A549 (cell line): ENCODE results near the gene LRRC70. TPM values are rescaled to one million over a fixed set of nuclear protein-coding genes. Genes with fewer than 3 reads are reported as not detected.
"Not testable (repeated sequence)": the region's sequence is repeated elsewhere in the genome, so short reads cannot be mapped to it uniquely, and the experiment has no call there.

ENCODE experiments used
- ATAC-seq, 2 experiments: fragments of 200-7000 bp in 1 of 2; fragments of >200 bp in 1 of 2; cut with Nextera tagmentation in 1 of 2; cut with Tn5 transposase in 1 of 2; 3 replicates each; pipeline versions ENCODE4 v1.8.0 to v1.9.1; 2018 to 2020; ENCODE audit warnings: mild to moderate bottlenecking in 1 of 2, moderate library complexity in 1 of 2
- CTCF ChIA-PET: fragments of 300-600 bp; sonication (Branson Sonifier 250); formaldehyde crosslinking; extraction: SDS; loops from one replicate; lab custom pipeline; 2021; ENCODE audit warnings: antibody characterized with exemption, inconsistent platforms; lab: Yijun Ruan, JAX
- POLR2A ChIA-PET: fragments of 350-600 bp; formaldehyde crosslinking; extraction: SDS; loops from one replicate; lab custom pipeline; 2021; ENCODE audit warnings: antibody characterized with exemption, inconsistent platforms; lab: Yijun Ruan, JAX
- DNase-seq, 2 experiments: peaks; one replicate each; pipeline versions ENCODE4 v3.0.0 to v3.0.0-alpha.2; 2011 to 2016; ENCODE audit warnings: low read depth in 1 of 2, low spot score in 1 of 2
- FAIRE-seq: peaks from 2 replicates; lab custom pipeline; 2011; peaks lifted over from hg19 to GRCh38; lab: Jason Lieb, UNC
- H3K27ac ChIP-seq, 2 experiments: fragments of >200 bp; sonication (Bioruptor Twin); formaldehyde crosslinking; 3 replicates each; pipeline ENCODE4 v1.5.1; 2016 to 2017
- H3K4me1 ChIP-seq: fragments of >200 bp; sonication (Bioruptor Twin); formaldehyde crosslinking; 3 replicates; pipeline ENCODE4 v1.6.1; 2016
- H3K4me2 ChIP-seq: fragments of >200 bp; sonication (Bioruptor Twin); formaldehyde crosslinking; 3 replicates; pipeline ENCODE4 v1.6.1; 2016
- H3K4me3 ChIP-seq: fragments of >200 bp; sonication (Bioruptor Twin); formaldehyde crosslinking; 3 replicates; pipeline ENCODE4 v1.5.1; 2016
- H3K9me3 ChIP-seq: fragments of >200 bp; sonication (Bioruptor Twin); formaldehyde crosslinking; 3 replicates; pipeline ENCODE4 v1.6.1; 2016
- BHLHE40 ChIP-seq: IDR thresholded peaks from 2 replicates; pipeline ENCODE4 v1.6.1; 2012; ENCODE audit warnings: low read depth, low read length, inconsistent platforms
- CBX2 ChIP-seq: fragments of 200-600 bp; sonication (generic); IDR thresholded peaks from 2 replicates; pipeline ENCODE4 v1.6.1; 2016; ENCODE audit warnings: low read depth, mild to moderate bottlenecking, borderline replicate concordance
- CHD2 ChIP-seq: fragments of 150-350 bp; IDR thresholded peaks from 2 replicates; pipeline ENCODE4 v1.6.1; 2014; ENCODE audit warnings: low read length; ENCODE audit not compliant: partially characterized antibody
- ESRRA ChIP-seq: fragments of 150-350 bp; IDR thresholded peaks from 2 replicates; pipeline ENCODE4 v1.6.1; 2014; ENCODE audit warnings: mild to moderate bottlenecking, low read length, borderline replicate concordance
- FOSB ChIP-seq: fragments of 250-450 bp; sonication (Bioruptor Pico); IDR thresholded peaks from 2 replicates; pipeline ENCODE4 v1.5.0; 2020; ENCODE audit warnings: mild to moderate bottlenecking, moderate library complexity
- JUNB ChIP-seq: fragments of >200 bp; sonication (Bioruptor Twin); formaldehyde crosslinking; IDR thresholded peaks from 2 replicates; pipeline ENCODE4 v1.6.1; 2016
- KDM5A ChIP-seq: fragments of 200-600 bp; sonication (generic); IDR thresholded peaks from 2 replicates; pipeline ENCODE4 v1.6.1; 2016; ENCODE audit warnings: antibody characterized with exemption, mild to moderate bottlenecking
- MYC ChIP-seq: IDR thresholded peaks from 2 replicates; pipeline ENCODE4 v1.6.1; 2012; ENCODE audit warnings: mild to moderate bottlenecking, inconsistent platforms, low read length, improper control_type of control experiment, borderline replicate concordance
- NR3C1 ChIP-seq: fragments of >200 bp; sonication (Bioruptor Twin); formaldehyde crosslinking; IDR thresholded peaks from 3 replicates; pipeline ENCODE4 v1.6.1; 2017
- PHF8 ChIP-seq: fragments of 200-600 bp; sonication (generic); IDR thresholded peaks from 2 replicates; pipeline ENCODE4 v1.6.1; 2016; ENCODE audit warnings: low read depth, mild to moderate bottlenecking, antibody characterized with exemption, moderate library complexity, borderline replicate concordance
- RCOR1 ChIP-seq: fragments of 150-350 bp; IDR thresholded peaks from 2 replicates; pipeline ENCODE4 v1.6.1; 2014; ENCODE audit warnings: antibody characterized with exemption, low read length, low read depth
- RFX5 ChIP-seq: fragments of 450-650 bp; IDR thresholded peaks from 2 replicates; pipeline ENCODE4 v1.7.1; 2014; ENCODE audit warnings: antibody characterized with exemption, mild to moderate bottlenecking, moderate library complexity
- RNF2 ChIP-seq: fragments of 200-600 bp; sonication (generic); IDR thresholded peaks from 2 replicates; pipeline ENCODE4 v1.6.1; 2016; ENCODE audit warnings: low read depth, mild to moderate bottlenecking, antibody characterized with exemption, moderate library complexity, borderline replicate concordance
- ZSCAN20 ChIP-seq: fragments of 250-450 bp; sonication (Bioruptor Pico); IDR thresholded peaks from 2 replicates; pipeline ENCODE4 v1.8.0; 2022; ENCODE audit warnings: mild to moderate bottlenecking, moderate library complexity
- WGBS: methylation state at CpG from one replicate; pipeline ENCODE4 v1.1.6; 2017; ENCODE audit errors: missing lambda C conversion rate; 5-methylcytosine and 5-hydroxymethylcytosine counted together
- polyA plus RNA-seq, 4 experiments: library from polyadenylated mRNA; depleted of rRNA in 3 of 4; stranded (reverse); fragments of >200 nt; fragmentation: RNase III in 1 of 4; extraction: RNeasy Plus Mini Kit Qiagen cat#74134 plus additional on column Dnase treatment in 1 of 4; gene quantifications; 2 replicates in 3 of 4; 3 replicates in 1 of 4; pipeline ENCODE4 v1.2.3, GENCODE V29; 2011 to 2017
- TF ChIP-seq, protein P1 (sequence below): fragments of >200 bp; sonication (Bioruptor Twin); formaldehyde crosslinking; IDR thresholded peaks from 3 replicates; pipeline ENCODE4 v1.5.1; 2016
- TF ChIP-seq, protein P2 (sequence below): IDR thresholded peaks from 2 replicates; pipeline ENCODE4 v1.6.1; 2012
- TF ChIP-seq, protein P3 (sequence below): fragments of 150-350 bp; IDR thresholded peaks from 2 replicates; pipeline ENCODE4 v1.6.1; 2014; ENCODE audit warnings: low read depth, mild to moderate bottlenecking, low read length
- TF ChIP-seq, protein P4 (sequence below): fragments of >200 bp; sonication (Bioruptor Twin); formaldehyde crosslinking; IDR thresholded peaks from 3 replicates; pipeline ENCODE4 v1.6.1; 2016

The LRRC70 gene
- polyA plus RNA-seq, 2 of the 4 experiments (the other 2 are of a cell fraction): 0.32 TPM; not detected in 1

DNA sequence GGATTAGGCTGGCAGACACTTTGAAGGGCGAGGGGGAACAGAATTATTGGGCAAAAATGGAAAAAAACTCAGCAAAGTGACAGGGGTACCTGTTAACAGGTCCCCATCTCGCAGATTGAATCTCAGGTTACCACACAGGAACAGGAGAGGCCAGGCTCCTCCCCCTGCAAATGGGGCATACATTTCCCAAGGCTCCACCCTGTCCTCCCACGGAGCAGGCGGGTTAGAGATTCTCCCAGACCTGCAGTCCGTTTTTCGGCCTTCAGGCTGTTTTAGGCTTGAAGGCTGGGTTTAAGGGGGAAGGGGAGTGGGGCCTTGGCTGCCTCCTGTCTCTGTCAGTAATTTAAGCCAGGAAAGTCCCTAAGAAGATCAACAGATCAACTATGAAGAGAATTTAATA lies 42.7 kb downstream of the LRRC70 start (continued):
- TF ChIP-seq, protein P1, sequence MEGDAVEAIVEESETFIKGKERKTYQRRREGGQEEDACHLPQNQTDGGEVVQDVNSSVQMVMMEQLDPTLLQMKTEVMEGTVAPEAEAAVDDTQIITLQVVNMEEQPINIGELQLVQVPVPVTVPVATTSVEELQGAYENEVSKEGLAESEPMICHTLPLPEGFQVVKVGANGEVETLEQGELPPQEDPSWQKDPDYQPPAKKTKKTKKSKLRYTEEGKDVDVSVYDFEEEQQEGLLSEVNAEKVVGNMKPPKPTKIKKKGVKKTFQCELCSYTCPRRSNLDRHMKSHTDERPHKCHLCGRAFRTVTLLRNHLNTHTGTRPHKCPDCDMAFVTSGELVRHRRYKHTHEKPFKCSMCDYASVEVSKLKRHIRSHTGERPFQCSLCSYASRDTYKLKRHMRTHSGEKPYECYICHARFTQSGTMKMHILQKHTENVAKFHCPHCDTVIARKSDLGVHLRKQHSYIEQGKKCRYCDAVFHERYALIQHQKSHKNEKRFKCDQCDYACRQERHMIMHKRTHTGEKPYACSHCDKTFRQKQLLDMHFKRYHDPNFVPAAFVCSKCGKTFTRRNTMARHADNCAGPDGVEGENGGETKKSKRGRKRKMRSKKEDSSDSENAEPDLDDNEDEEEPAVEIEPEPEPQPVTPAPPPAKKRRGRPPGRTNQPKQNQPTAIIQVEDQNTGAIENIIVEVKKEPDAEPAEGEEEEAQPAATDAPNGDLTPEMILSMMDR: no peak
- TF ChIP-seq ESRRA (no peak), JUNB (no peak), KDM5A (no peak)
- TF ChIP-seq, protein P2, sequence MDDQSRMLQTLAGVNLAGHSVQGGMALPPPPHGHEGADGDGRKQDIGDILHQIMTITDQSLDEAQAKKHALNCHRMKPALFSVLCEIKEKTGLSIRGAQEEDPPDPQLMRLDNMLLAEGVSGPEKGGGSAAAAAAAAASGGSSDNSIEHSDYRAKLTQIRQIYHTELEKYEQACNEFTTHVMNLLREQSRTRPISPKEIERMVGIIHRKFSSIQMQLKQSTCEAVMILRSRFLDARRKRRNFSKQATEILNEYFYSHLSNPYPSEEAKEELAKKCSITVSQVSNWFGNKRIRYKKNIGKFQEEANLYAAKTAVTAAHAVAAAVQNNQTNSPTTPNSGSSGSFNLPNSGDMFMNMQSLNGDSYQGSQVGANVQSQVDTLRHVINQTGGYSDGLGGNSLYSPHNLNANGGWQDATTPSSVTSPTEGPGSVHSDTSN: no peak
- TF ChIP-seq, protein P3, sequence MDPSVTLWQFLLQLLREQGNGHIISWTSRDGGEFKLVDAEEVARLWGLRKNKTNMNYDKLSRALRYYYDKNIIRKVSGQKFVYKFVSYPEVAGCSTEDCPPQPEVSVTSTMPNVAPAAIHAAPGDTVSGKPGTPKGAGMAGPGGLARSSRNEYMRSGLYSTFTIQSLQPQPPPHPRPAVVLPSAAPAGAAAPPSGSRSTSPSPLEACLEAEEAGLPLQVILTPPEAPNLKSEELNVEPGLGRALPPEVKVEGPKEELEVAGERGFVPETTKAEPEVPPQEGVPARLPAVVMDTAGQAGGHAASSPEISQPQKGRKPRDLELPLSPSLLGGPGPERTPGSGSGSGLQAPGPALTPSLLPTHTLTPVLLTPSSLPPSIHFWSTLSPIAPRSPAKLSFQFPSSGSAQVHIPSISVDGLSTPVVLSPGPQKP: no peak

DNA sequence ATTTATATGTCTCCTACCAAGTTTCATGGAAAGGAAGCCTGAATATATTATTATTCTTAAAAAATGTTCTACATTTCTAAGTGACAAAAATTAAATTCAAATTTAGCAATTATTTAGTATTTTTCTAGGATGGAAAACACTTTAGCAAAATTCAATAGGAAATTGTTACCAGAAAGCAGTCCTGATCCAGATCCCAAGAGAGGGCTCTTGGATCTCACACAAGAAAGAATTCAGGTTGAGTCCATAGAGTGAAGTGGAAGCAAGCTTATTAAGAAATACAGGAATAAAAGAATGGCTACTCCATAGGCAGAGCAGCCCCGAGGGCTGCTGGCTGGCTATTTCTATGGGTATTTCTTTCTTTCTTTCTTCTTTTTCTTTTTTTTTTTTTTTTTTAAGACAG lies 44.7 kb downstream of the LRRC70 start:
- Histone ChIP-seq H3K4me2 (no peak overlapping the region), H3K4me1 (no peaks in the 10 kb centered on the region), H3K9me3 (no peaks in the 10 kb centered on the region), H3K4me3 (no peak overlapping the region), H3K27ac (no peak overlapping the region)
- ChIA-PET CTCF (interaction anchor here (0.7 kb wide), 2 partner anchors 155 to 438 kb away, joined by 3 read pairs; no protein-coding TSS in a partner anchor), POLR2A (no interaction called here)
- no peak for FAIRE-seq
- DNase-seq: no peak
- 93% methylated on average over 1 of the region's 1 CpG for WGBS
- no peak for TF ChIP-seq MYC
- TF ChIP-seq CBX2: no peak
- no peak for TF ChIP-seq RCOR1
- TF ChIP-seq ZSCAN20 (CRISPR knock-in tag): no peak
- TF ChIP-seq NR3C1: no peak
- no peak for TF ChIP-seq BHLHE40
- TF ChIP-seq PHF8: no peak
- no peak for TF ChIP-seq RFX5
- TF ChIP-seq RNF2: no peak
- no peak for TF ChIP-seq CHD2
- no peak for TF ChIP-seq FOSB
- TF ChIP-seq, protein P4, sequence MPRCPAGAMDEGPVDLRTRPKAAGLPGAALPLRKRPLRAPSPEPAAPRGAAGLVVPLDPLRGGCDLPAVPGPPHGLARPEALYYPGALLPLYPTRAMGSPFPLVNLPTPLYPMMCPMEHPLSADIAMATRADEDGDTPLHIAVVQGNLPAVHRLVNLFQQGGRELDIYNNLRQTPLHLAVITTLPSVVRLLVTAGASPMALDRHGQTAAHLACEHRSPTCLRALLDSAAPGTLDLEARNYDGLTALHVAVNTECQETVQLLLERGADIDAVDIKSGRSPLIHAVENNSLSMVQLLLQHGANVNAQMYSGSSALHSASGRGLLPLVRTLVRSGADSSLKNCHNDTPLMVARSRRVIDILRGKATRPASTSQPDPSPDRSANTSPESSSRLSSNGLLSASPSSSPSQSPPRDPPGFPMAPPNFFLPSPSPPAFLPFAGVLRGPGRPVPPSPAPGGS: no peak
- ATAC-seq: no peak

DNA sequence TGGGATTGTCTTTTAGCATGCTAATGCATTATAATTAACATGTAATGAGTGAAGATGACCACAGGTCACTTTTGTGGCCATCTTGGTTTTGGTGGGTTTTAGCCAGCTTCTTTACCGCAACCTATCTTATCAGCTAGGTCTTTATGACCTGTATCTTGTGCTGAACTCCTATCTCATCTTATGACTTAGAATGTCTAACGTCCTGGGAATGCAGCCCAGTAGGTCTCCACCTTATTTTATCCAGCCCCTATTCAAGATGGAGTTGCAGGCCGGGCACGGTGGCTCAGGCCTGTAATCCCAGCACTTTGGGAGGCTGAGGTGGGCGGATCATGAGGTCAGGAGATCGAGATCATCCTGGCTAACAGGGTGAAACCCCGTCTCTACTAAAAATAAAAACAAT lies 45.8 kb downstream of the LRRC70 start:
- H3K4me2 ChIP-seq, H3K4me3 ChIP-seq, H3K4me1 ChIP-seq, ATAC-seq, H3K9me3 ChIP-seq, DNase-seq, FAIRE-seq, H3K27ac ChIP-seq, CTCF ChIA-PET, POLR2A ChIA-PET: not testable (repeated sequence)
- 95% methylated on average over 7 of the region's 7 CpGs for WGBS
